HG03442 (cell line): ENCODE data around the gene NANOS3.

ENCODE experiments used
- ATAC-seq: cut with Tn5 transposase; IDR thresholded peaks from one replicate; pipeline ENCODE4 v1.9.1; 2021; ENCODE audit warnings: mild to moderate bottlenecking, moderate library complexity; ENCODE audit not compliant: unreplicated experiment

Gene NANOS3

DNA sequence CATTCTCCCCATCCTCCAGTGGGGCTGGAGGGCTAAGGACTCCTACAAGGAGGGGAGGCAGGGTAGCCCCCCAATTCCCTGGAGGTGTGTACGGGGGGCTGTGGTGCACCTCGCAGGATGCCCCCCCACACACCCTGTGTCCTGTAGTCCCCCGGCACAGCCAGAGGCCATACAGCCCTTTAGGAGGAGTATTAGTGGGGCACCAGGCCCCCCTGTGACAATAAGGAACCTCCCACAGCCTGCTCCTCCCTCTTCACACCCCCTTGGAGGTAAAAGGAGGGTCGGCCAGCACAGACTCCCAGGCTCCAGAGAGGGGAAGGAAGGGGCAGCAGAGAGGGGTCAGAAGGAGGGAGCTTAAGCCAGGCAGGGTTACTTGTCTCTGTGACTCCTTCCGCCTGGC, at the start of gene NANOS3:
Gene NANOS3, plus strand, starts transcription at position 301 of the 400 bp plus-strand sequence. CDS start 115 bp downstream, outside the sequence.
- ATAC-seq: no peak

DNA sequence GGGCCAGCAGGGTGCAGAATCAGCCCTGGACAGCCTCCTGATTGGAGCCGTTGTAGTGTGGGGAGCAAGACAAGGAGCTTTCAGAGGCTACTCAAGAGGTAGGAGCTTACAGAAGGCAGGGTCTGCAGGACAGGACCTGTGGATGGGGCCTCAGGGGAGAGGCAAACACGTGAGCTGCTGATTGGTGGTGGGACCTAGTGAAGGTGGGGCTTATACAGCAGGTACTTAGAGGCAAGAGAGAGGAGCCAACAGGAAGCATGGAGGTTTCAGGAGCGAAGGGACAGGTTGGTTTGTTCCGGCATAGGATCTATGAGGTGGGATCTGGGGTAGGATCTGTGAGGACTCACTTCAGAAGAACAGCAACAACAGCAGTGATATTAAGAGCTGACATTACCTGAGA, 49.3 kb upstream of the NANOS3 start:
- ATAC-seq: no peak

DNA sequence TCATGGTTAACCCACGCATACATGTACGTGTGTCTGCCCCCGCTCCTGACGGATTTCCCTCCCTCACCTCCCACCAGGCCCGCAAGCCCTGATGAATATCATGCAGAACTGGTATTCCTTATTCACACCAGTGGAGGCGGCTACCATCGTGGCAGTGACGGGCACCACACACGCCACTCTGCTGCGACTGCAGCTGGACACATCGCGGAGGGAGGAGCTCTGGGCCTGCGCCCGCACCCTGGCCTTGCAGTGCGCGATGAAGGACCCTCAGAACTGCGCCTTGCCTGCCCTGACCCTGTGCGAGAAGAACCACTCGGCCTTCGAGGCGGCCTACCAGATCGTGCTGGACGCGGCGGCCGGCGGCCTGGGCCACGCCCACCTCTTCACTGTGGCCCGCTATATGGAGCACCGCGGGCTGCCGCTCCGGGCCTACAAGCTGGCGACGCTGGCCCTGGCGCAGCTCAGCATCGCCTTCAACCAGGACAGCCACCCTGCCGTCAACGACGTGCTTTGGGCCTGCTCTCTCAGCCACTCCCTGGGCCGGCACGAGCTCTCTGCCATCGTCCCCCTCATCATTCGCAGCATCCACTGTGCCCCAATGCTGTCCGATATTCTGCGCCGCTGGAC, 46.7 kb upstream of the NANOS3 start:
- ATAC-seq: no peak

DNA sequence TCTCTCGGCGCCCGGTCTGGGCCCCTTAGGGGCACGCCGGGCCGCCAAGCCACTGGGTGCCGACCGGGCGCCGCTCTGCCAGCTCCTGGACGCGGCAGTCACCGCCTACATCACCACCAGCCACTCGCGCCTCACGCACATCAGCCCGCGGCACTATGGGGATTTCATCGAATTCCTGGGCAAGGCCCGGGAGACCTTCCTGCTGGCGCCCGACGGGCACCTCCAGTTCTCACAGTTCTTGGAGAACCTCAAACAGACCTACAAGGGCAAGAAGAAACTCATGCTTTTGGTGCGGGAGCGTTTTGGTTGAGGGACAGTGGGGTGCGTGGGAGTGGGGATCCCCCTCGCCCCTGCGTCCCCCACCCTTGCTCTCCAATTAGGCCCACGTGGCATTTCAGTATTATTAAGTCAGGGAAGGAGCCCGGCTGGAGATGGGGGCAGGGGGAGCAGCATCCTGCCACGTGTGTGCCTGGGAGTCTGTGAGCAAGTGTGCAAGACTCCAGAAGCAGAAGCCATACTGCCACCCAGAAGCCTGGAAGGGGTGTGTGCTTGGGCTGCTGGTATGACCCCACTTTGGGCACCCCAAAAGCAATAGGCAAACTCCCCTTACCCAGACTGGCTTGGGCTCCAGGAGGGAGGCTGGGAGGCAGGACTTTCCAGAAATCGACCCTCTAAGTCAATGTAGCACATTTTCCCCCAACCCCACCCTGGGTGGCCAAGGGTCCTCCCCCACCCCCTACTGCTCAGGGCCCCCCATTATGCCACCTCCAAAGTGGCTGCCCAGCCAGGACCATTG, 46.0 kb upstream of the NANOS3 start:
- ATAC-seq: no peak

DNA sequence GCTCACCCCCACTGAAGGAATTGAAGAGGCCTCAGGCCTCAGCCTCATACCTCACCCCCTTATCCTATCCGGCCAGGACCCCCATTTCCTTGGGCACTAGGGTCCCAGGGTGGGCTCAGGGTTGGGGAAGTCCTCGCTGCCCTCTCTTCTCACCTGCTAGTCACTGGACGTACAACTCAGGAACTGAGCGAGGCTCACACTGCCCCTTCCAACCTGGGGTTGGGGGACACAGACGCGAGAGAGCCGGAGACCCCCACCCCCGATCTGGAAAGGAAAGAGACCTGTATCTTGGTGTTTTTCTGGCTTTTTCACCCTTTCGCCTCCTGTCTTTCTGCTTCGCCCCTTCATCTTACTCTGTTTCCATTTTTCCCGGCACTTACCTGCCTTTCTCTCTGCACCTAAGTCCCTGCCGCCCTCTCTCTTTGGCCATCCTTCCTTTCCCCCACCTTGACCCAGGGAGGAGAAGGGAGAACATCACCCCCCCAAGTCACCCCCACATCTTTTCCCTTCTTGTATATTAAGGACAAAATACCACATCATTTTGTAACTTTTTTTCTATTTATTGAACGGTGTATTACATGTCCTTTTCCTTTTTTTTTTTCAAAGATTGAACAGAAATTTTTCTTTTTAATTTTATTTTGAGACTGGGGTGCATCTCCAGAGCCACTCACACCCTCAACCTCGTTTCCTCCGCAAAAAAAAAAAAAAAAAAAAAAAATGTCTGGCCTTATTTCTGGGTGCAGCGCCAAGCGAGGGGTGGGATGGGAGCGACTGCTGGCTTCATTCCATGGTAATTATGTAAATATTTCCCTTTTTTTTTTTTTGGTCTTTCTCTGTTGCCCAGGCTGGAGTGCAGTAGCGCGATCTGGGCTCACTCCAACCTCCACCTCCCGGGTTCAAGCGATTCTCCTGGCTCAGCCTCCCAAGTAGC, 45.1 kb upstream of the NANOS3 start:
- no peak for ATAC-seq

DNA sequence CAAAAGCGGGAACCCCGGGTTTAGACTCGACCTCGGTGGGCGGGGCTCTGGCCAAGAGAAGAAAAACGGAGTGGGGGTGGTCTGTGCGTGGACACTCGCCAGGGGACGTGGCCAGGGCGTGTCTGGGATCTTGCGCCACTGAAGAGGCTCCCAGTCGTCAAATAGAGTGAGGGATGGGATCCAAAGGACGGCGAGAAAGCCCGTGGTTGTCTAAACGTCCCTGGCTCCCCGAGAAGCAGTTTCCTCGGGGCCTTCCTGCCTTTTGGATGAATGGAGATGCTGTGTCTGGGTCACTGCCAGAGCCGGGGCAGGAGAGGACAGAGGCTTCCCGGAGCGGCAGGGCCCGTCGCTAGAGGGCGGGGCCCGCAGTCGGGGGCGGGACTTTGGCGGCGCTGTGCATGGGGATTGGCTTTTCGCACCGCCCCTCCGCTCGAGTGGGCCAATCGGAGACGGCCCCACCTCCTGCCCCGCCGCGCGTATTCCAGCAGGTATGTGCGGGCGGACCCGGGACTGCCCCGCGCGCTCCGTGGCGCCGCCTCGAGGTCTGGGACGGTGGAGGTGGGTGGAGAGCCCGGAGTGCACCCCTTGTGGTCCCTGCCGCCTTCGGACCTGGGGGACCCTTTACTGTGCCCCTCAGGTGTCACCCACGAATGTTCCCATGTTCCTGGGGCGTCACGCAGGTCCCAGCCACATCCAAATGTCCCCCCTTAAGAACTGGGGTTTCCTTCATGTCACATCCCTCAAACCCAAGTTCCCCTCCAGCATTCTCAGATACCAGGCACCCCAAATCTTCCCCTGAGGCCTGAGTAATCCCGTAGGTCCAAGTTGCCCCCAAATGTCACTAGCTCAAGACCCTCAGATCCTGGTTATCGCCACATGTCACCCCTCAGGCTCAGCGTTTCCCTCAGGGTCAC, 43.3 kb upstream of the NANOS3 start:
- peak; percentile 72 for ATAC-seq

DNA sequence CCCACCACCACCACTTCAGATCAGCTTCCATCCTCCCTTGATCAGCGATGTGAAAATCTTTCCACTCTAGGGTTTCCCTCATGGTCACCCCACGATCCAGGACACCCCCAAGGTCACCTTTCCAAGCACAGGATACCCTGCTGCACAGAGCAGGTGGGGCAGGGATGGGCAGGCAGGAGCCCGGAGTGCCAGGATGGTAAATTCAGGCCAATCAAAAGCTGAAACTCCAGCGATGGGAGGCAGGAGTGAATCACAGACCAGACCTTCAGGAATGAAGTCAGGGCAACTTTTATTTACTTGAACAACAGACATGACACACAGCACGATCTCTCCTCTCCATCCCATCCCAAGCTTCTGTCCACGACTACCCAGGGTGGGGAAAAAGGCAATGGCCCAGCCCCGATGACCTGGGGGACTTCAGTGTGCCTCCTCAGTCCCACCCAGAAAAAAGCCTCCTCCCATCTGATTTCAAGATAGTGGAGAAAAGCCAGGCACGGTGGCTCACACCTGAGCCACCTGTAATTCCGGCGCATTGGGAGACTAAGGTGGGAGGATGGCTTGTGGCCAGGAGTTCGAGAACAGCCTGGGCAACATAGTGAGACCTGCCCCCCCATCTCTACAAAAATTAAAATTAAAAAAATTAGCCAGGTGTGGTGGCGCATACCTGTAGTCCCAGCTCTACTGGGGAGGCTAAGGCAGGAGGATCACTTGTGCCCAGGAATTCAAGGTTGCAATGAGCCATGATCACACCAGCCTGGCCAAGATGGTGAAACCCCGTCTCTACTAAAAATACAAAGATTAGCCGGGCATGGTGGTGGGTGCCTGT, 42.5 kb upstream of the NANOS3 start:
- ATAC-seq: no peak

DNA sequence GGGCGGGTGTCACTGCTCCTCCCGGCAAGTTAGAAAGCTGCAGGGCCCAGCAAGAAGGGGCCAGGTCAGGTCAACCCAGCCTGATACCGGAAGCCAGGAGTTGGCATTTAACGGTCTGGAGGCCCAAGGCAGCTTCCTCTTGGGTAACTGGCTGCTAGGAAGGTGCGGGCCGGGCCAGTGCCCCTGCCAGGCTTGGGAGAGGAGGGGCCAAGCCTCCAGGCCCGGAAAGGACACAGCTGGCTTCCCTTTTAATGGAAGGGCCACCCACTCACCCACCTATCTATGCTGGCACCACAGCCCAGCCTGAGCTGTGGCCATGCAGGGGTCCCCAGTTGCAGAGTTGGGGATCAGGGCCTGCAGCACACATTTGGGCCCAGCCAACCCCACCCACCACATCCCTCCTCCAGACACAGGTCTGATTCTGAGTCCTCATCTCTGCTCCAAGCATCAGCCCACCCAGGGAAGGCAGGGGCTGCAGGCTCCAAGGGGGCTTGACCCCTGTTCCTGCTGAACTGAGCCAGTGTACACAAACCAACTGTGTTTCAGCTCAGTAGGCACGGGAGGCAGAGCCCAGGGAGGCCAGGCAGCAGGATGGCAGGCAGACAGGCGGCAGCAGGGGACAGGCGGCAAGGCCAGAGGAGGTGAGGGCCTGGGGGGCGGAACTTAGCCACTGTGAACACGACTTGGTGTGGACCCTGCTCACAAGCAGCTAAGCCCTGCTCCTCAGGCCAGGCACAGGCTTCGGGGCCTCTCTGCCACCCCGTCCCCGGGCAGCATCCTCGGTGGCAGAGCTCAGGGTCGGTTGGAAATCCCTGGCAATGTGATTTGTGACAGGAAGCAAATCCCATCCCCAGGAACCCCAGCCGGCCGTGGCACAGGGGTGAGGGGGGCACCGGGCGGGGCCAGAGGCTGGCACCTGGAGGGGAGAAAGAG, 40.9 kb upstream of the NANOS3 start:
- ATAC-seq: no peak

DNA sequence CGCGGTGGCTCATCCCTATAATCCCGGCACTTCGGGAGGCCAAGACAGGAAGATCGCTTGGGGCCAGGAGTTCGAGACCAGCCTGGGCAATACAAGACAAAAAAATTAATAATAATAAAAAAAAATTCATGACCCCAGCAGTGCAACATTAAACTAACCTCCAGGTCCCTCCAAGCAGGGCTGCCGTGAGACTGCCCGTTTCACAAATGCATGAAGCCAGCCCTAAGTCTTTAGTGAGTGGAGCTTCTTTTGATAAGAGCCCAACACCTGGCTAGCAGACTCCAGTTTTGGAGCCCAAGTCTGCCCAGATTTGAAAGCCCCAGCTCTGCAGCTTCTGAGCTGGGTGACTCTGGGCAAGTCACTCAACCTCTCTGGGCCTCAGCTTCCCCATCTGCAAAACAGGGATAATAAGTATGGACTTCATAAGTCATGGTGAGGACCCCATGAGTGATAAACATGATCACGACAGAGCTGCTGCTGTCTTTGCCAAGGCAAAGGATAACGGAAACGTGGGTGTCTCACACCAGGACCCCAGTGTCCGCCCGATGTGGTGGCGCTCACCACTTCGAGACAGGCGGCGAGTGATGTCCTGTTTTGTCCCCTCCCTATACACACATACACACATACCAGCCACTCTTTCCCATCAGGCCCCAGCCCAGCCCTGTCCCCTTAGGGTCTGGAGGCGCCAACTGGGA, 38.4 kb upstream of the NANOS3 start:
- ATAC-seq: no peak

DNA sequence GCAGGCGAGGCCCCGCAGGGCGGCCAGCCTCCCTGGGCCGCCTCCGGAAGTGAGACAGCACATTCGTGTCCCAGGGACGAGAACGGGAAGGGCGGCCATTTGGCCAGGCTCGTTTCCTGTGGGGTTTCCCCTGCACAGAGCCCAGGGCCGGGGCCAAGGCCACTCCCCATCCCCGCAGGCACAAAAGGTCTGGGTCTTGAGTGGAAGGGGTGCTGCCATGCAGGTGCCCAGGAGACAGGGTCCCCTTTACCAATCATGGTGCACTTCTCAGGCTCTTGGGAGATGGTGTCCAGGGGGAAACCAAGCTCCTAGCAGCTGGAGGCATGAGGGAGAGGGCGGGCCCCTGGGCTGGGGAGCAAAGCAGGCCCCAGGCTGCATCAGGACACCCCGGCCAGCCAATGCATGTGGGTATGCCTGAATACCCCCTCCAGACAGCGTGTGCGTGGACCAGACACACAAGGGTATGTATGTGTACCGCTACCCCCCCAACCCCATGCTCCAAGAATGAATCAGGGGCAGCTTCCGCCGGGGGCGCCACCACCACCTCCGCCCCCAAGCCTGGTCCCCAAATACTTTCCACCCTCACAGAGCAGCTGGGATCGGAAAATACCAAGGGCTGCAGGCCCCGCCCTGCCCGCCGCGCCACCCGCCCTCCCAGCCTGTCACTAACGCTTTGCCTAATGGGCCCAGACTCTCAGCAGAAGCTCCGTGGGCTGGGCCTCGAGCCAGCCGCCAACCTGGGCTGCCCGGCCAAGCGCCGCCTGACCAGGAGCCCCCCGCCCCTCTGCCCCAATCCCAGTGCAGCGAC, 37.6 kb upstream of the NANOS3 start:
- ATAC-seq: peak; percentile 31

DNA sequence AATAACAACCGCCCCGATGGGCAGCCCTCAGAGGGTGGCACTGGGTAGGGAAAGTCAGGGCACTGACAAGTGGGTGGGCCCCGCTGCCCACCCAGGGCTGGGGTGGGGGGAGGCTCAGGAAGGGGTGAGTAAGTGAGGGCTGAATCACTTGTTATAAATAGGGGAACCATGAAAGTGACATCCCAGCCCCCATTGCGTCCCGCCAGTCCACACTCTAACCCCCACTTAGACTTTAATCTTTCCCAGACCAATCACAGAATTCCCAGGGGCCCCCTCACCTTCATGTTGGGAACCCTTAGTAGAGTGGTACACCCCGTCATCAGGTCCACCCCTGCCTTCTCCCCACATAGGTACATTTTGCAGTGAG, 37.0 kb upstream of the NANOS3 start:
- ATAC-seq: peak; percentile 14

DNA sequence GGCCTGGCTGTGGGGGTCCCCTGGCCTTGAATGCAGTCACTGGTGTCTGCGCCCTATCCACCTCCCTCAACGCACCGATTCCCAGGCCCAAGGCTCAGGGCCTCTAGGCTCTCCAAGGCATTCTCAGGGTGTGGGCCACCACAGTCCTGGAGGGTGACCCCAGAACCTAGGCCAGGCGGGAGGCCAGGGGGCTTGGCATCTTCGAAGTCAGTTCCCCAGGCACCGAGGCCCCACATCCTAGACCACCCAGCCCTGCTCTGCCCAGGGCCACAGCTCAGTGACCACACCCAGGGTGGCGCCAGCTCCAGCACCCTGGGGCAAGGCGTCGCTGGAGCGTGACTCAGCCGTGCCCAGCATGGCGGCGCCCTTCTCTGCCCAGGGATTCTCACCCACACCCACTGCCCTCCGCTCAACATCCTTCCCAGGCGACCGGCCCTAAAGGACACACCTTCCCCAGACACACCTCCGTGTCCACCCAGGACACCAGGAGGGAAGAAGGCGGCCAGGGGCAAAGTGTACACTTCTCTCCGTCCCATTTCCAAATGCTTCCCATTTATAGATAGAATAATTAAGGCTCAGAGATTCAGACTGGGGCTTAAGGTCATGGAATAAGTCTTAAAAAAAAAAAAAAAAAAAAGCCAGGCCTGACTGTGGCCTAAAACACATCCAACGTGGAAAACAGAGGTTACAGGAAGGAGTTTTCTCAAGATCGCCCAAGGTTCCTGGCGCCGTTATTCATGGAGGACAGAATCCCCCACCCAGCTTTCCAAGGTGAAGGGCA, 36.4 kb upstream of the NANOS3 start:
- ATAC-seq: no peak

DNA sequence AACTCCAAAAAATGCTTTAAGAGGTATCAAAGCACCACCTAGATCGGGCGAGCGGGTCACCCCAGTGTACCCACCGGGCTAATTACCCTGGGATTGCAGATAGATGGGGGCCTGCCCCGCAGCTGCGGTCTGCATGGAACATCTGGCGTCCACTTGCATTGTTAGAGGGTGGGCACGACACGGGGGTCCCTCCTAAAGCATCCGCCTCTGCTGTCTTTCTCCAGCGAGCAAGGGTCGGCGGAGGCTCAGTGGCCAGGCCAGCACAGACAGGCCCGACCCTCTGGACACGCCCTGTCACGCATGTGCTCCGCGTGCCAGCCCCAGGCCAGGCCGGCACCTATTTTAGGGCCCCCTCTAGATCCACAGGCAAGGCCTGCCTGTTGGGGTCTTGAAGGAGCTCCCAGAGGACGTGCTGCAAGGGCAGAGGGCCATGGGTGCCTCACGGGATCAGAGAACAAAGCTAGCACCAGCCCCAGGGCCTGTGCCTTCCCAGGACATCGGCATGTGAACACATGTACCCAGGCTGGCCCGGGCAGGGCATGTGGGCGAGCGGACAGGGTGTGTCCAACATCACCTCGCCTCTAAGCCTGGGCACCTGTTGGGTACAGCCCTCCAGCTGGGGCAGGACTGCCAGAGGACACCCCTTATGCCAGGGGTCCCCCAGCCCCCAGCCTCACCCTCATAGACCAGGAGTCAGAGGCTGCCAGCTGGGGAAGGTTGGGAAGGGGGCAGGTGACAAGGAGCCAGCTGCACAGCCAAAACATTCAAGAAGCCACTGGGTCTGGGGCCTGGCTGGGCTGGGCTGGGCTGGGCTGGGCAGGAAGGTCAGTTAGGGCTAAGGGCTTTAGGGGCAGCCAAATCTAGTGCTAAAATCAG, 35.6 kb upstream of the NANOS3 start:
- no peak for ATAC-seq

DNA sequence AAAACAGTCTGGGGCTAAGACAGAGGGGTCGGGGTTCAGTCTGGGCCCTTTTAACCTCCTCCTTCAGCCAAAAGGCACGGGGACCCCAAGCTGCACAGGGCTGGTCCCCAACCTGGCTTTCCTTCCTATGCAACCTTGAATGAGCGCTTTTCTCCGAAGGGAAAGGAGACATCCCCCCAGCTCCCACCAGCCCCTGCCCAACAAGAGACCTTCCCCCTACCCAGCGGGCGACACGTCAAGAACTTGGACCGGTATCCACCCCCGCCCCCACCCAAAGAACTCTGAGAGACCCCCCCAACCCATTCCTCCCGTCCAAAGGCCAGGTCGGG, 35.0 kb upstream of the NANOS3 start:
- ATAC-seq: no peak

DNA sequence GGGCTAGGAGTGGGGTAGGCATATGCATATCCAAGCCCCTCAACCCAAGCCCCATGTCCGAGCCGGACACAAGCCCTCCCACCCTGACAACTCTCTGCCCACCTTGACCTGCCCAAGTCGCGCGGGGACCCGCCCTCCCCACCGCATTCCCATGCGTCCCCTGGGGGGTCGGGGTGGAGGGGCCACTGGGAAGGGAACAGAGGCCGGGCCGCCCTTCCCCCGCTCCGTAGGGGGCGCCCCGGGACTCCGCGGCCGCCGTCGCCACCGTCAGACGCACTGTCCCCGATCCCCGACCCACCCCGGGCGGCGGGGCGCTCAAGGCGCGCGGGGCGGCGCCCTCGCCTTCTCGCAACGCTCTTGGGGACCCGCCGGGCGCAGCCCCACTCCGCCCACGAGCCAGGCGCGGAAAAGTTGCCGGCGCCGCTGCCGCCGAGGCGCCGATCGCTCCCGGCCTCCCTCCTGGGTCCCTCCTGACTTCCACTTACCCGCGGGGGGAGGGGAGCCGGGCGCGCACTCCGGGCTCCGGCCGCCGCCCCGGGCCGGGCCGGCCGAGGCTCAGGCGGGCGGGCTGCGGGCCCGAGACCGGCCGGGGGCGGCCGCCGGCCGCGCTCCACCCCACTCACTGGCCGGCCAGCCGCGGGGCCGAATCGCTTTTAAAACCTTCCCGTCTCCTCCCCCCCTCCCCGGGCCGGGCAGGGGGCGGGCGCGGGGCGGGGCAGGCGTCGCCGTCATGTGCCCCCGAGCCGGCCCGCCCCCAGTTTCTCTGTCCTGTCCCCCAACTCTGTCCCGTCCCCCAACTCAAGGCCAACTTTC, 34.4 kb upstream of the NANOS3 start:
- no peak for ATAC-seq
